Transverse colon (tissue), 4 donors: ENCODE measurements around the gene QKI. TPM values are rescaled to one million over a fixed set of nuclear protein-coding genes. Genes with fewer than 3 reads are reported as not detected.

Experiments used
- DNase-seq: peaks from one replicate; pipeline ENCODE4 v3.0.0-alpha.2; 2019
- H3K27ac ChIP-seq, 4 donors: fragments of 200-600 bp; sonication (generic); 2 replicates each; pipeline ENCODE4 v1.5.1; 2016 to 2018; ENCODE audit warnings: inconsistent platforms in 4 of 4
- H3K27me3 ChIP-seq: fragments of 200-600 bp; sonication (generic); 2 replicates; pipeline ENCODE4 v1.5.1; 2017; ENCODE audit warnings: inconsistent platforms
- H3K36me3 ChIP-seq, 4 donors: fragments of 200-600 bp; sonication (generic); 2 replicates each; pipeline ENCODE4 v1.5.1; 2017 to 2019; ENCODE audit warnings: inconsistent platforms in 4 of 4
- H3K4me1 ChIP-seq, 4 donors: fragments of 200-600 bp; sonication (generic); 2 replicates each; pipeline ENCODE4 v1.5.1; 2017 to 2020; ENCODE audit warnings: inconsistent platforms in 4 of 4
- H3K4me3 ChIP-seq, 4 donors: fragments of 200-600 bp; sonication (generic); 1 replicate in 1 of 4; 2 replicates in 3 of 4; pipeline versions ENCODE4 v1.5.1 to v1.6.1; 2017 to 2019; ENCODE audit warnings: inconsistent platforms in 4 of 4
- H3K9me3 ChIP-seq, 2 donors: fragments of 200-600 bp; sonication (generic); 2 replicates each; pipeline ENCODE4 v1.5.1; 2017 to 2019; ENCODE audit warnings: inconsistent platforms in 2 of 2
- EP300 ChIP-seq: sonication (generic); formaldehyde crosslinking; IDR thresholded peaks from one replicate; pipeline ENCODE4 v1.6.1; 2017; ENCODE audit warnings: antibody characterized with exemption, low read depth
- POLR2A ChIP-seq: fragments of 450-650 bp; IDR thresholded peaks from one replicate; pipeline ENCODE4 v1.6.1; 2016; ENCODE audit warnings: antibody characterized with exemption, mild to moderate bottlenecking, moderate library complexity
- POLR2AphosphoS5 ChIP-seq, 3 donors: sonication (generic); formaldehyde crosslinking; IDR thresholded peaks; one replicate each; pipeline ENCODE4 v1.6.1; 2016; ENCODE audit warnings: antibody characterized with exemption in 3 of 3
- WGBS, 2 donors: methylation state at CpG; one replicate each; pipeline ENCODE4 v1.1.5; 2018; ENCODE audit warnings: low coverage in 1 of 2; 5-methylcytosine and 5-hydroxymethylcytosine counted together
- in situ Hi-C, 4 donors: fragments of 200-750 bp; cut with MboI; loops; one replicate each; pipeline versions ENCODE4 v1.15.0 to v1.15.1; 2017; ENCODE audit warnings: low sequenced_read_pairs in 3 of 4, low pct_ligation_motif_present in 1 of 4, low pct_unique_long_range_greater_than_20kb in 1 of 4
- intact Hi-C: fragments of 100-400 bp; cut with DNase I; formaldehyde crosslinking; loops from one replicate; pipeline ENCODE4 v1.15.1; 2023; ENCODE audit warnings: low total_unique reads
- total RNA-seq, 4 donors: library from RNA; depleted of rRNA; stranded (reverse); fragments of >200 nt; gene quantifications; one replicate each; pipeline ENCODE4 v1.1.0, GENCODE V29; 2016
- TF ChIP-seq, protein P1 (sequence below), 5 experiments: fragments of 200-600 bp in 3 of 5; fragments of 450-650 bp in 2 of 5; sonication (generic) in 3 of 5; IDR thresholded peaks; 1 replicate in 2 of 5; 2 replicates in 3 of 5; pipeline ENCODE4 v1.5.1; 2016 to 2017; ENCODE audit warnings: antibody characterized with exemption in 5 of 5, inconsistent platforms in 3 of 5, mild to moderate bottlenecking in 2 of 5, moderate library complexity in 1 of 5

Gene QKI
- total RNA-seq, 4 donors from 2014 or later, result 8.4 to 41.8 (median 22.7) TPM

DNA sequence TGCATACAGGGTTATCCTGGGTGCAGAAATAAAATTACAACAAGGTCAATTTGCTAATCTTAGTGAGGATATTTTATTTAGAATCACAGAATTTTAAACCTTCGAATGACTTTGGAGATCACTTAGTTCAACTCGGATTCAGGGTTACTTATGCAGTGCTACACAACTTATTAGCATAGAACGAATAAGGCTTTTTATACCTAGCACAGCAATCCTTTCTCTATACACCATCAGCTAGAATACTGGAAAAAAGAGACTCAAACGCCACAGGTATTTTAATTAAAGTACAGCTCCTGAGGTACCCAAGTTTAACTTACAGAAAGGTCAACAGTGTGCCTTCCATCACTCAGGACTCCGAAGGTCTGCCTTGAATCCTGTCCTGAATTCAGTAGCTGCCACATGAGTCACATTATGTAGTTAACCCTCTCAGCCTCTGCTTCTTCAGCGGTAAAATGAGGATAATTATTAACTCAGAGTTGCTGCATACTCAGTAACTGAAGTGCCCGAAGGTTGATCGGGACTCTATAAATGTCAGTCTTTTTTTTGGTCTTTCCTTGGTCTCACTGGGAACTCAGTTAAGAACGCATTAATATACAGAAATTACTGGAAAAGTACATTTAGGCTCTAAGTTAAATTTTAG is 6.0 kb upstream of the QKI start:
- peaks cover 43% of the 10 kb centered on the region for H3K27me3 ChIP-seq
- DNase-seq, result no peak
- WGBS, 2 donors, result 69 to 72% methylated on average over 7 to 9 of the region's 9 CpGs
- no peak overlapping the region for H3K27ac ChIP-seq
- TF ChIP-seq, protein P1, sequence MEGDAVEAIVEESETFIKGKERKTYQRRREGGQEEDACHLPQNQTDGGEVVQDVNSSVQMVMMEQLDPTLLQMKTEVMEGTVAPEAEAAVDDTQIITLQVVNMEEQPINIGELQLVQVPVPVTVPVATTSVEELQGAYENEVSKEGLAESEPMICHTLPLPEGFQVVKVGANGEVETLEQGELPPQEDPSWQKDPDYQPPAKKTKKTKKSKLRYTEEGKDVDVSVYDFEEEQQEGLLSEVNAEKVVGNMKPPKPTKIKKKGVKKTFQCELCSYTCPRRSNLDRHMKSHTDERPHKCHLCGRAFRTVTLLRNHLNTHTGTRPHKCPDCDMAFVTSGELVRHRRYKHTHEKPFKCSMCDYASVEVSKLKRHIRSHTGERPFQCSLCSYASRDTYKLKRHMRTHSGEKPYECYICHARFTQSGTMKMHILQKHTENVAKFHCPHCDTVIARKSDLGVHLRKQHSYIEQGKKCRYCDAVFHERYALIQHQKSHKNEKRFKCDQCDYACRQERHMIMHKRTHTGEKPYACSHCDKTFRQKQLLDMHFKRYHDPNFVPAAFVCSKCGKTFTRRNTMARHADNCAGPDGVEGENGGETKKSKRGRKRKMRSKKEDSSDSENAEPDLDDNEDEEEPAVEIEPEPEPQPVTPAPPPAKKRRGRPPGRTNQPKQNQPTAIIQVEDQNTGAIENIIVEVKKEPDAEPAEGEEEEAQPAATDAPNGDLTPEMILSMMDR (IDR thresholded peaks at IDR 0.05), result no peak
- TF ChIP-seq POLR2AphosphoS5 (IDR thresholded peaks at IDR 0.05) (no peak), EP300 (no peak), POLR2A (no peak)
- H3K9me3 ChIP-seq, result no peaks in the 10 kb centered on the region
- H3K4me1 ChIP-seq, result peaks cover 0 to 24% (median 6%) of the 10 kb centered on the region in 4 donors
- no peaks in the 10 kb centered on the region for H3K36me3 ChIP-seq
- intact Hi-C loops (no loop called here), in situ Hi-C loops (no loop called here)
- H3K4me3 ChIP-seq, result no peak overlapping the region

DNA sequence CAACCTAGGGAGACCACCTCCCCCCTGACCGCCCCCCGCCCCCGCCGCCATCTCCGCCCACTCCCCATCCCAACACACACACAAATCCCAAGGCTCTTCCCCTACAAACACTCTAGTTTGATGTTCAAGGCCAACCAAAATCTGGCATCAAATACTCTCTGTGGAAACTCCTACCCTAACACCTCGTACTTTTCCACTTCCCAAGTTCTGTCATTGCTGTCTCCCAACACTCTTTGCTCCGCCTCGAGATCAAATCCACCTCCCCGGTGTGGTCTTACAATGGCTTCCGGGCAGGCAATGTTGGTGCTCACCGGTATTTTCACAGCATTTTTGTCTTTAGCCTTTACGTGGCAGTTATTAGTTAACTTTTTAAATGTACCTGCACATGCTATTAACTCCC is 4.8 kb upstream of the QKI start:
- in situ Hi-C loops, result no loop called here
- TF ChIP-seq, protein P1 (IDR thresholded peaks at IDR 0.05), result no peak
- no peak for TF ChIP-seq POLR2AphosphoS5 (IDR thresholded peaks at IDR 0.05)
- no peak for TF ChIP-seq EP300
- WGBS, 2 donors, result 79 to 80% methylated on average over 8 to 12 of the region's 12 CpGs

GRCh38 chr6:163412341-163412740 is 2.2 kb upstream of the QKI start:
- 8 to 25% methylated on average over 1 of the region's 1 CpG for WGBS, 2 donors
- H3K36me3 ChIP-seq, result no peaks in the 10 kb centered on the region
- H3K4me3 ChIP-seq, result peak overlapping the region in 2 of 4 donors; percentile 75
- intact Hi-C loops (loop anchor here (10.0 kb wide), 1 partner anchor 552 kb away; no protein-coding TSS in a partner anchor), in situ Hi-C loops (no loop called here)
- no peaks in the 10 kb centered on the region for H3K9me3 ChIP-seq
- peaks cover 0 to 17% (median 3%) of the 10 kb centered on the region in 4 donors for H3K4me1 ChIP-seq
- peaks cover 70% of the 10 kb centered on the region for H3K27me3 ChIP-seq
- DNase-seq, result no peak
- TF ChIP-seq POLR2AphosphoS5 (IDR thresholded peaks at IDR 0.05) (no peak), EP300 (no peak), POLR2A (no peak)
- TF ChIP-seq, protein P1 (IDR thresholded peaks at IDR 0.05), result no peak
- H3K27ac ChIP-seq, result peak overlapping the region; percentile 95 to 99 (median 98)

More for the DNA sequence above, 4.8 kb upstream of the QKI start:
- peaks cover 0 to 27% (median 8%) of the 10 kb centered on the region in 4 donors for H3K4me1 ChIP-seq
- no peaks in the 10 kb centered on the region for H3K36me3 ChIP-seq
- H3K4me3 ChIP-seq, result no peak overlapping the region
- H3K27me3 ChIP-seq, result peaks cover 49% of the 10 kb centered on the region
- H3K9me3 ChIP-seq, result no peaks in the 10 kb centered on the region
- H3K27ac ChIP-seq, result no peak overlapping the region
- intact Hi-C loops, result loop anchor here (10.0 kb wide), 1 partner anchor 555 kb away; no protein-coding TSS in a partner anchor
- DNase-seq, result no peak

GRCh38 chr6:163412801-163413344 is 1.6 kb upstream of the QKI start:
- 6 to 10% methylated on average over 10 to 14 of the region's 14 CpGs for WGBS, 2 donors
- Histone ChIP-seq H3K36me3 (no peaks in the 10 kb centered on the region), H3K4me3 (peak overlapping the region; percentile 46 to 80 (median 75)), H3K4me1 (peaks cover 0 to 23% (median 3%) of the 10 kb centered on the region in 4 donors), H3K27ac (peak overlapping the region; percentile 95 to 99 (median 98)), H3K9me3 (no peaks in the 10 kb centered on the region), H3K27me3 (peaks cover 75% of the 10 kb centered on the region)
- in situ Hi-C loops, result no loop called here
- TF ChIP-seq, protein P1 (IDR thresholded peaks at IDR 0.05), result no peak
- no peak for TF ChIP-seq EP300
- no peak for TF ChIP-seq POLR2A
- no peak for TF ChIP-seq POLR2AphosphoS5 (IDR thresholded peaks at IDR 0.05)
- intact Hi-C loops, result loop anchor here (10.0 kb wide), 1 partner anchor 552 kb away; no protein-coding TSS in a partner anchor
- no peak for DNase-seq
